Activated CD8-positive, alpha-beta memory T cell treated with anti-CD3 and anti-CD28 coated beads, Interleukin-2, amount 50 U/mL, for 24 hours (primary cell): ENCODE results near the gene FAM187B.

Experiments used
- DNase-seq: peaks from one replicate; pipeline ENCODE4 v3.0.0-alpha.2; 2020; ENCODE audit errors: extremely low read depth

Gene FAM187B

DNA sequence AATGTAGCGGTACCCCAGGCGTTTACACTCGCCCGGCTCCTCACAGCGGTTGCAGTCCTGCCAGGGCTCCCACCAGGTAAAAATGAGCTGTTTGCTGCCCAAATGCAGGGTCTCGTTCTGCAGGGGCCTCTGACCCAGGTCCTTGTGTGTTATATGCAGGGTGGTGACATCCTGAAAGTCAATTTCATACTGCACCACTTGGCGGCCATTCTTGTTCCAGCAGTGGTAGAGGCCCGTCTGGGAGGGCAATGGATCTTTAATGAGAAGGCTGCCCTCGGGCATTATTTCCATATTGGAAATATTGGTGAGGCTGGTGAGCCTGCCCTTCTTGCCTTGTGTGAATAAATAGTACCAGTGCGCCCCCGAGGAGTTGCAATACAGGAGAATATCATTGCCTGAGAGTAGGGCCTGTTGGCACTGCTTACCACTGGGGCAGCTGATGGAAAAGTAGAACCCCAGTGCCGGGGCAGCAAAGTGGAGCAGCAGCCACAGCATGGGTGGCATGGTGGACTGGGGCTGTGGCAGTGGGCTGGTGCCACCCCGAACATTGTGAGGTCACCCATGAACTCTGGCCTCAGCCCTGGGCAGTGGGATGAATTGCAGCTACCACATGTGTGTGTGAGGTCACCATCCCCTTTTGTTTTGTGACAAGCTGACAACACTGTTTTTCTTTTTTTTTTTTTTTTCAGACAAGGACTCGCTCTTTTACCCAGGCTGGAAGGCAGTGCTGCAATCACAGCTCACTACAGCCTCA lies at the start of gene FAM187B:
Gene FAM187B (minus strand): TSS at position 563 of the 754 bp plus-strand sequence. CDS start 59 bp downstream, at position 504.
- no peak for DNase-seq

- DNase-seq, result no peak
These were observed 48.3 kb upstream of the FAM187B start for GRCh38 chr19:35276706-35277281.

GRCh38 chr19:35274323-35274722 lies 45.8 kb upstream of the FAM187B start:
- no peak for DNase-seq

- DNase-seq, result no peak
These were observed 45.2 kb upstream of the FAM187B start for GRCh38 chr19:35273686-35274259.

GRCh38 chr19:35272954-35273649 lies 44.6 kb upstream of the FAM187B start:
- no peak for DNase-seq

DNA sequence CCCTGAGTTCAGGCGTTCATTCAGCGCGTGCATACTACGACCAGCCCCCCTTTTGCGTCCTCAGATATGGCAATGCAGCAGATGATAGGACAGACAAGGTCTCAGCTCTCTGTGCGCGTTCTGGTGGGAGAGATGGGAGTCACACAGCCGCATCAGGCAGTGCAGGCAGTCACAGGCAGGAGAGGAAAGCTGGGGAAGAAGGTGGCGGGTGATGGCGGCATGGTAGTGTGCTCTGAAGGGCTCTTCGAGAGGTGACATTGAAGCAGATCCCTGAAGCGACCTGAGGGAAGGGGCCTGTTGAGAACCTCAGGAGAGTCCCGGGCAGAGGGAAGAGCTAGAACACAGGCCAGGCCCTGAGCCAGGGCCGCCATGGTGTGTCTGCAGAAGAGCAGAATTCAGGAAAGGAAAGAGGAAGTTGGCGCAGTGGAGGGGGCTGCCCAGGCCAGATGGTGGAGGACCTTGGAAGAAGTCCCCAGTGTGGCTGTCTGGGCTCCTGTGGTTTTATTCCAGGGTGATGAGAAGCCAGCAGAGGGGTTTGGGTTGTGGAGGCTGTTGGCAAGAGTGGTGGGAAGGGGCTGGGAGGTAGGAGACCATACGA lies 43.7 kb upstream of the FAM187B start:
- DNase-seq, result no peak

DNA sequence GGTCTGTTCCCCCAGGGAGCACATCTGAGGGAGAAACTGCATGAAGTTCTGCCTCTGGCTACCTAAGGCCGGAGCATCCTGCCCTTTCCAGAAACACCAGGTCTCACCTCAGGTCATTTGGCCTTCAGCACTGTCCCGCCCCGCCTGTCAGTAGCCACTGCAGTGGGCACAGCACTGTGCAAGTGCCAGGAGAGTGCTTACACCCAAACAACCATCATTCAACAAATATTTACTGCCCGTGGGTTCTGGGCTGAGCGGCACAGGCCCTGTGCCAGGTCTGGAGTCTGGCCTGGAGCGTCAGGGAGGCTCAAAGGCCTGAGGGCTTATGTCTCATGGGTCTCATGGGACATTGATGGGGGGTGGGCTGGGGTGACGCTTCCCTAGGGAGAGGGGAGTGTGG lies 43.0 kb upstream of the FAM187B start:
- no peak for DNase-seq

- no peak for DNase-seq
These were observed 41.9 kb upstream of the FAM187B start for GRCh38 chr19:35270381-35270811.

- DNase-seq, result peak; percentile 39
These were observed 41.0 kb upstream of the FAM187B start for GRCh38 chr19:35269438-35270117.

DNA sequence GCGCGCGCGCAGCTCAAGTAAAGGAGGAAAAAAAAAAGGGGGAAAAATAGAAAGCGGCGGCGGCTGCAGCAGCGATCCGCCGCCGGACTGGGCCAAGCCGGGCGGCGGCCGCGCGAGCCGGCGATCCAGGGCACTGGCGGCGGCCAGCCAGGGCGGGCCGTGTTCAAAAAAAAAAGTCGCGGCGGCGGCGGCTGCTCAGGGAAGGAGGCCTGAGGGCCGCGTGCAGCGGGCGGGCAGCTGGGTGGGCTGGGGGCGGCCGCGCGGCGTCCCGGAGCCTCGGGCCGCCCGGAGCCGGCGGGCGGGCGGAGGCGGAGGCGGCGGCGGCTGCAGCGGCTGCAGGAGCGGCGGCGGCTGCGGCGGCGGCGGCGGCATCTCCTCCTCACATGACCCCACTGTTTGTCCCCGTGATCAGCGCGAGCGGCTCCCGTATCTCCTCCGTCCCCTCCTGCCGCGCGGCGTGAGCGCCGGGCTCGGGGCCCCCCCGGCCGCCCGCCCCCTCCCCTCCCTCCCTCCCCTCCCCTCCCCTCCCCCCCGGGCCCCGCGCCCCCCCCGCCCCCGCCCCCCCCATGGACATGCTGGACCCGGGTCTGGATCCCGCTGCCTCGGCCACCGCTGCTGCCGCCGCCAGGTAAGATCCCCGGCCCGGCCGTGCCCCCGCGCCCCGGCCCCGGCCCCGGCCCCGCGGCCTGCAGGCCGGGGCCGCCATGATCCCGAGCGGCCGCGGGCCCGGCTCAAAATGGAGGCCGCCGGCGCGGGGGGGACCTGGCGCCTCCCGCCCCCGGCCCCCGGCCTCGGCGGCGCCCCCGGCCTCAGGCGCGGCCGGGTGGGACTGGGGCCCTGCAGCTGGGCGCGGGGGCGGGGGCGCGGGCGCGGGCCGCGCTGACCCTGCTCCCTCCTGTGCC lies 40.2 kb upstream of the FAM187B start, which contains the start of gene USF2:
Gene USF2 (plus strand): TSS at position 427 of the 902 bp plus-strand sequence. CDS start 140 bp downstream, at position 567.
- peak; percentile 38 for DNase-seq

DNA sequence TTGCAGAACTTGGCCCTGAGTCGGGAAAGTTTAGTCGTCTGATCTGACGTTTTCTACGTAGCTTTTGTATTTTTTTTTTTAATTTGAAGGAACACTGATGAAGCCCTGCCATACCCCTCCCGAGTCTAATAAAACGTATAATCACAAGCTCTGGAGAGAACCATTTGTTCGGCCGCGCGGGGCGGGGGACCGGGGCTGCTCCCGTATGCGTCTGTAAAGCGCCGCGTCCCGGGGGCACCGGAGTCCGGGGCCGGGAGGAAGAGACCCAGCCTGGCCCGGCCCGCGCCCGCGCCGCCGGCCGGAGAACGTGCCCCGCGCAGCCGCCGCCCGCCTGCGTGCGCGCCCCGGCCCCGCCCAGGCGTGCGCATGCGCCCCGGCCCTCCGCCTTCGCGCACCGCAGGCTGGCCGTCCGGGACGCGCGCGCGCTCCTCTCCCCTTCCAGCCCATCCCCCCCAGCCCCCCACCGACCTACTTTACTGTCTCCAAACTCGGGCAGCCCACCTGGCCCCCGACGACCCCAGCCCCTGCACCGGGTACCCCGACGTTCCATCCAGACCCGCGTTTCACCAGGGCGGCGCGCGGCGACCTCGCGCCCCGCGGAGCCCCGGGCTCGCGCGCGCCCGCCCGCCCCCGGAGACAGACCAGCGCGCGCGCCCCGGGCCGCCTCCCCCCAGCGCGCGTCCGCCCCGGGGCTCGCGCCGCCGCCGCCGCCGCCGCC lies 39.4 kb upstream of the FAM187B start:
- DNase-seq, result no peak

DNA sequence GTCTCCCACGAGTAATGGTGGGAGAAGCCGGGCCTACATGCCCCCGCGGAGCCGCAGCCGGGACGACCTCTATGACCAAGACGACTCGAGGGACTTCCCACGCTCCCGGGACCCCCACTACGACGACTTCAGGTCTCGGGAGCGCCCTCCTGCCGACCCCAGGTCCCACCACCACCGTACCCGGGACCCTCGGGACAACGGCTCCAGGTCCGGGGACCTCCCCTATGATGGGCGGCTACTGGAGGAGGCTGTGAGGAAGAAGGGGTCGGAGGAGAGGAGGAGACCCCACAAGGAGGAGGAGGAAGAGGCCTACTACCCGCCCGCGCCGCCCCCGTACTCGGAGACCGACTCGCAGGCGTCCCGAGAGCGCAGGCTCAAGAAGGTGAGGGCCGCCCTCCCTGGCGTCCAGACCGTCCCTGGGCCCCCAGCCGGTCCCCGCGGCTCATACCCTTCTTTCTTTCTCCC lies 38.8 kb upstream of the FAM187B start:
- DNase-seq, result no peak

GRCh38 chr19:35266520-35267352 lies 38.2 kb upstream of the FAM187B start:
- no peak for DNase-seq

DNA sequence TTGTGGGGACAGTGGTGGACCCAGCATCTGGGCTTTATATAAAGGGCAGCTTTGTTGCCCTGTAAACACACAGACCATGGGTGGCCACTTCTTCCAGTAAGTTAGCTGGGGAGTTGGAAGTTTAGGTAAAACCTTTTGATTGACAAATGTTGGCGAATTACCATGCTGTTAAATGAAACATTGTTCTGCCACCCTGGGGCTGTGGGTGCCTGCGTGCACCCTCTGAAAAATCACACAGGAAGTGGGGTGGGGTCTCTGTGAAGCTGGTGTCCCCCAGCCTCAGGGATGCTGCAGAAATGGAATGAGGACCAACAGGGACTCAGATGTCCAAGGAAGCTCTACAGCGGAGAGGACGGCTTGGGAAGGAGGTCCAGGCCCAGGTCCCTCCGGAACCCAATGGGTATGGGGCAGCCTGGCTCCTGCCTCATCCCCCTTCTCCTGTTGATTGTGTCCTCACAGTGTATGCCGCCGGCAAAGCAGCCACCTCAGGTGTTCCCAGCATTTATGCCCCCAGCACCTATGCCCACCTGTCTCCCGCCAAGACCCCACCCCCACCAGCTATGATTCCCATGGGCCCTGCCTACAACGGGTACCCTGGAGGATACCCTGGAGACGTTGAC lies 37.5 kb upstream of the FAM187B start:
- no peak for DNase-seq

GRCh38 chr19:35265126-35265899 lies 36.8 kb upstream of the FAM187B start:
- DNase-seq, result no peak

DNA sequence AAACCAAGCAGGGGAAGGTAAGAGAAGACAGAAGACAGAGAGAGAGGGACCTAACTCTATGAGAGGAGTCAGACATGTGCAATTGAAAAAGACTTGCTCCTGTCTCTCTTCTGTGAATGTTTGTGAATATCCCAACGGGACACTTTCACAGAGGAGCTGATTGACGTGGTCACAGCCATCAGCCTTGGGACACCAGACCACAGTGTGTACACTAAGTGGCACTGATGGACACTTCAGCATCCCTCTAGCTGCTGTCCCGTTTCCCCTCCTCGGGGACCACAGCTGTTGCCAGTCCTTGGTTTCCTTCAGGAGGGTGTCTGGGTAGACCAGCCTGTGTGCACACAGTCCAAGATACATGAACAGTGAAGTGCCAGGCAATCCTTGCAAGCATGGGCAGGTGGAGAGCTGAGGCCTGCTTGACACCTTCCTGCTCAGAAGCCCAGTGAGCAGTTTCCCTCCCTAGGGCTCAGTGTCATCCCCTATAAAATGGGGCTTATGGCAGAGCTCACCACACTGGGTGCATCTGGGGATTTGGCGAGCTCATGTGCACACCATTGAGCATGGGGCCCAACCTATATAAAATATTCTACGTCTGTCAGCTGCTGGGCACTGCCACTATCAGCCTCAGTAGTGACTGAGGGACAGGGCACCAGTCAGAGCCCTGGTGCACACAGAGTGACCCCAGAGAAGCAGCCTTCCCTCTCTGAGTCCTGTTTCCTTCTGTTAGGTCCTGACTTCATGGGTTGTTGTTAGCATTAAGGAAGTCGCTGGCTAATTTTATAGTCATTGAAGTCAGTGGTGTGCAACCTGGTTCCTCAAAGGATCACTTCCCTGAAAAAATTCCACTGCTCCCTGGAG lies 36.0 kb upstream of the FAM187B start:
- DNase-seq, result no peak
